HG02623 (cell line): ENCODE results near the gene PHACTR3.

ENCODE experiments used
- ATAC-seq: cut with Tn5 transposase; IDR thresholded peaks from one replicate; pipeline ENCODE4 v1.9.1; 2021; ENCODE audit warnings: moderate library complexity; ENCODE audit not compliant: unreplicated experiment

The PHACTR3 gene

DNA sequence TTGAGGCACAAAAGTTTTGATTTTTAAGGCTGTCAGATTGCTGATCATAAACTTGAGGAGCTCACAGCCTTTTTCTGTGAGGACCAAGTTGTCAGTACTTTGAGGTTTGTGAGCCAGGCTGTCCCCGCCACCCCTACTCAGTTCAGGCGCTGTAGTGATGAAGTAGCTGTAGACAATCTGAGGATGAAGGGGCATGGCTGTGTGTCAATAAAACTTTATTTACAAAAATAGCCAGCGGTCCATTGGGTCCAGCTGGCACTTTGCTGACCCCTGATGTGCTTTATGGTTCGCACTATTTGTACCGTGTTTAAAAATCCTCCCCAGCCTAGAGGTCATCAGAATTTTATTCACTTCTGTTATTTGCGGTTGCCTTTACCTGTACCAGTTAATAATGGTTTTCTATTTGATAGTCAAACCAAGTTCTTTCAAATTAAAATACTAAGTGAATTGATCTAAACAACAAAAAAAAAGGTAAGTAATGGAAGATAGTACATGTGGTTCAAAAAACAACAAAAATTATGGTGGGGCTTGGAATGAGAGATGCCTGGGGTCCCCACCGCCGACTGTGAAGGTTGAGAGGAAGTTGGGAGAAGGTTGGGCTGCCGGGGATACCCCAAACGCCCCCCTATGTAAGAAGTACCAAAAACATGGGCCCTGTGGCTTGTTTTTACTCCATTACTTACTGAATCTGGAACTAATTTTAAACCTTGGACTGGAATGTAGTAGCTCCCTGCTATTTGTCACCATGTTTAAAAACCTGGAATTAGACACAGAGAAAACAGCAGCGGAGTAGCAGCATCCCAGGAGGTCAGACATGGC lies 205.5 kb downstream of the PHACTR3 start:
- no peak for ATAC-seq

DNA sequence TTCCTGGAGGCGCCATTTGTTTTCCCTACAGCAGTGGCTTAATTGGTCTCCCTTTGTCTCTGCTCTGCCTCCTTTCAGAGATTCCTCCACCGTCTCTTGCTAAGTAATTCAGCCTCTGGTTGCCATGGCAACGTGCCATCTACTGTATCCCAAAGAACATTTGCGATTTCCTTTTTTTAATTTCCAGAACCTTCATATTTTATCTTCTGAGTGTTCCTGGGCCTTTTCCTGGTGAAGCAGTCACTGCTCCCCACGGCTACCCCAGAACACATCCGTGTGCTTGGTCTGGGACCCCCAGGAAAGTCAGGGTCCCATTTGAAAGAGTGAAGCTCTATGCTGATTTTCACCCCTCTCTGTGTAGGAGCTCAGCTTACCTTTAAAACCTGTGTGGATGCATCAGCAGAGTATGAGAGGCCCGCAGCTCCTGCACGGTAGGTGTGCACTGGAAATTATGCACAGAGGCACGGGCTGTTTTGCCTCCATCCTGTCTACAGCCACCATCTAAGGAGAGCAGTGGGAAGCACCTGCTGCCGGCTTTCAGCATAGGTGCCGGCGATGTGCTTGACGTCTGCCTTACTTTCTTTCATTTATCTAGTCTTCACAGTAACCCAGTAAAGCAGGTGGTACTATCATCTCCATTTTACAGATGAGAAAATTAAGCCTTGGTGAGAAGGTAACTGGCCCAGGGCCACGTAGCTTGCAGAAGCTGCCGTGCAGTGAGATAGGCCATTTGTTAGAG lies 206.3 kb downstream of the PHACTR3 start:
- ATAC-seq, result no peak

DNA sequence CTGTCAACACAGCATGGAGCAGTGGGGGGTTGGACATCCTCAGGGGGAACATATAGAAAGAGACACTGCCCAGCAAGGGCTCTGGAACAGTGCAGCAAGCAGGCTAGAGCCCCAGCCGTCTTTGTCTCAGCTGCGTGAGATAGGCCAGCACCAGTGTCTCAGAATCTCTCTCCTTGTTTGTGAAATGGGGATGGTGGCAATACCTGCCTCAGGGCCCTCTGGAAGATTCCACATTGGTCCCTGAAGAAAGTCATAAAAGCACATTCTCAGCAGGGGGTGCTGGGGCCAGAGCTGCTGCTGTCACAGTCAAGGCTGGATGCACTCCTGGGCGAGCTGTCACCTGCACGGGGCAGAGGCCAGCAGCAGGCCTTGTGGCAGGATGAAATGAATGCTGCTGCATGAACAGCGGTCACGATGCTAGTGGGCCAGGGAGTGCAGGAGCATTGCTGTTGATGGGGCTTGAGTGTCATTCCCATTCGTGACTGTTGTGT lies 207.4 kb downstream of the PHACTR3 start:
- no peak for ATAC-seq

DNA sequence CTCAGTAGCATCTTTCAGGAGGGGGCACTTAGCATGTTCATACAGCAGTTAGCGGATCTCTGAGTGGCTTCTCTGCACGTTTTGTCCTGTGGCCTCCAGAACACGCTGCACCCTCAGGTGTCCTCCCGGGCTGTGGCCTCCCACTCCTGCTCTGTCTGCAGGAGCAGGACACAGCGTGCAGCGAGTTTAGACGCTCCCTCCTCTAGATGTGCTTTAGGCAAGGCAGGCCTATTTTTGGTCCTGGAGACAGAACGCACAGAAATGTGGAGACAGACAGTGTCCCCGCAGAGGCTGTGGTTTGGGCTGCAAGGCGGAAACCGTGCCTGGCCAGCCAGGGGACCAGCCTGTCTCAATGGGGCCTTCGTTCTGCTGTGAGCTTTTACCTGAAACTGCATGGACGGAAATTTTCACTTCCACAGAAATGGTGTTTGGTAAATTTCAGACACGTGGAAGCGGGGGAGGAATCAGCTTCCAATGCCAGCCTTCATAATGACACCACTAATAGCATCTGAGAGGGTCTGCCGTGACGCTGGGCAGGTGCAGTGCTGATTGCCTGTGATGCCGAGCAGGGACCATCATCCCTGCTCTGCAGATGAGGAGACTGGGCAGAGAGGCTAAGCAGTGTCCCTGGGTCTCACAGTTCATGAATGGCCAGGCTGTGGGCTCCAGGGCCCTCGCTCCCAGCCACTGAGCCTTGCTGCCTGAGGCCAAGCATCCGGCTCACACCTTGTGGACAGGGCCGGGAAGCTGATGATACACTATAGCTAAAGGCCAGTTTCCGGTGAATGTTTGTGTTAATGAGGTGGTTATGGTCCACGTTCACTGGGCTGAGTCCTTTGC lies 208.2 kb downstream of the PHACTR3 start:
- ATAC-seq, result no peak

DNA sequence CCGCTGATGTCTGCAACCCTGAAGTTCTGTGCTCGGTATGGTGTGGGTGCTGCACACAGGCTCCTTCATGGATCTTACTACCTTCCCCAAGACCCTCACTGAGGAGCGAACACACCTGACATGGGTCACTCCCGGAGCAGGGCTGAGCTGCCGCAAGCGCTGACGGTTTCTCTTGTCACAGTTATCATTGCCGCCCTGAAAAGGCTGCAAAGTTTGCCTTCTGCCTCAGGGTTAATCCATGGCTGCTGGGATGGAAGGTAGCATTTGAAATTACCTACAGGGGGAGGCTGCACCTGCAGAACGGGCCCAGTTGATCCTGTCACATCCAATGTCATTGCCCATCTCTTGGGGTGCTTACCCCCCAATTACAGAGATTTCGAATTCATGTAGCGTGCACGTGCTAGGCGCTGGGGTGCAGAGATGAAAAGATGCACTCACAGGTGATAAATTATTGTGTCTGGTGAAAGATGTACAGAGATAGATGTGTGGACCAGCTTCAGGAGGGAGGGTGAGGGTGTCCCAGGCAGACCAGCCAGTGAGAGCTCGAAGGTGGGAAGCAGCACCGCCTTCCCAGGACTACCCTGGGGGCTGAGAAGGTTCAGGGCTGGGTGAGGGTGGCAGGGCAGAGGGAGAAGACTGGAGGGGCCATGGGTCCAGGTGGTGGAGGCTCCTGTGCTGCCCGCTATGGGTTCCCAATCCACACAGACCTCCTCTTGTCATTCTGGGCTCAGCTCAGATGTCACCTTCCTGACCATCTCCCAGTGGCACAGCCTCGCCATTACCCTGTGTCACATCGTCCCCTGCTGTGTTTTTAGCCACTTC lies 209.0 kb downstream of the PHACTR3 start:
- ATAC-seq, result no peak

DNA sequence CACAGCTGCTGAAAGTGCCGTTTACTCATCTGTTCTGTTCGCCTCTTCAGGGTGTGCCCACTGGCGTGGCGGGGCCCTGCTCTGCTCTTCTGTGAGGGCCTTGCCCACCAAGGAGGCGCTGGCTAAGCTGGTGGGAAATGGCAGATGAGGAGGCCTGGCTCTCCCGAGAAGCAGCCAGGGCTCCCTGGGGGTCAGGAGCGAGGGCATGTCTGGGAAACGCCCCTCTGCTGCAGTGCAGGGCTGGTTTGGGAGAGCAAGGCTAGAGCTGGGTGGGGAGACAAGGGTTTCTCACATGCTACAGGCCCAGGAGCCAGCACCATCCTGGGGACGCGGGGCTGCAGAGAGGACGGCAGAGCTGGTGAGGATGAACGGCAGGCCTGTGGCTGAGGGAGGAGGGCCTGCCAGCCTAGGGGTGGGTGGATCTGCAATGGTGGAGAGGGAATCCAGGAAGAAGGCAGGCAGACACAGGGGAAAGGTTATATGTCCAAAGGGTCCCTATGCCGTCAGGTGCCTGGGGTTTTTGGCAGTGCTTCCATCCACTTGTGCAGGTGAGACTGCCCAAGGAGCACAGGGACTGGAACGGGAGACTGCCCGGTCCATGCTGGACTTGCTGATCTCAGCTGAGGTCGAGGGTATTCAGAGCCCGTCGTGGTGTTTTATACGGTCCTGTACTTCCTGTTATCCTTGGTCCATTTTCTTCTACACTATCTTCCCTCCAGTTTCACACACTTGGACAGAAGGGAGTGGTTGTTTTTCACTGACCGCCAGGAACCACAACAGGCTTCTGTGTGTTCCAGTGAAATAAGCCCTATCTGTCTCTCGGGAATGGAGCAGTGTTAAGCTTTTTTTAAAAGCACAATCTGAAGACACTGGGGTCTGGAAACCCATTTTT lies 209.9 kb downstream of the PHACTR3 start:
- ATAC-seq, result no peak

DNA sequence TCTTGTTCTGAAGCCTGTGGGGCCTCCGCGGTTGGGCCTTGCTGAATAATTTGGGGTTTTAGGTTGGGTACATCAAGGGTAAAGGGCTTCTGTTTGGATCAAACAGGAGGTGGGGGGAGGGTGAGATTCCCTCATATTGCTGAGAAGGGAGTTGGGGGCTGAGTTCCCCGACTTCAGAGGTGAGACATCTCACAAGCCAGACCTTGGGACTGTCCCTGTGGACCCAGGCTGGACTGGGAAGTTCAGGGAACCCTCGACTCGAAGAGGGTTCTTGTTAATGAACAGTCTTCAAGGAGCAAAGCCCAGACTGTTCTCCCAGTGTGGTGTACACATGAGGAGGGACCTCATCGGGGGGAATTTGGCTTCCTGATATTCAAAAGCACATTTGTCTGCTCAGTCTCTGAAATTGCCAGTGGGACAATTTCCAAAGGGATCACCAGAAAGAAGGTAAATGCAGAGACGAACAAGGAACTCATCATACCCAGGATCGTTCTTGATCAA lies 210.6 kb downstream of the PHACTR3 start:
- no peak for ATAC-seq

DNA sequence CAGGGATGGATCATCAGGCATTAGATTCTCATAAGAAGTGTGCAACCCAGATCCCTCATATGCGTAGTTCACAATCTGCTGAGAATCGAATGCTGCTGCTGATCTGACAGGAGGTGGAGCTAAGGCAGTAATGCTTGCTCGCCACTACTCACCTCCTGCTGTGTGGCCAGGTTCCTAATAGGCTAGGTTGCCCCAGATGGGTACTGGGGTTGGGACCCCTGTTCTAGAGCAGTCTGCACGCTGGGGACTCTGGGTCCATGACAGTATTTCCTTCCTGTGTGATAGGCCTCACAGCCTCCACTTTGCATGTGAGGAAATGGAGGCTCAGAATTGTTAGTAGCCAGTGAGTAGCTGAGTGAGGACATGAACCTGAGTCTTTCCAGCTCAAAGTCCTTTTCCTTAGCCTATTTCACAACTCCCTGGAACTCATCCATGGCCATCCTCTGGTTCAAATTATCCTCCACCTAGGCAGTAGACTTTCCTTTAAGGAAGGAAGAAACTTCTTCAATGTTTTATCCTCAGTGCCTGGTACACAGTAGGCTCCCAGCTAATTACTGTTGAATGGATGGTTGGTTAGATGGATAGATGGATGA lies 211.9 kb downstream of the PHACTR3 start:
- no peak for ATAC-seq

DNA sequence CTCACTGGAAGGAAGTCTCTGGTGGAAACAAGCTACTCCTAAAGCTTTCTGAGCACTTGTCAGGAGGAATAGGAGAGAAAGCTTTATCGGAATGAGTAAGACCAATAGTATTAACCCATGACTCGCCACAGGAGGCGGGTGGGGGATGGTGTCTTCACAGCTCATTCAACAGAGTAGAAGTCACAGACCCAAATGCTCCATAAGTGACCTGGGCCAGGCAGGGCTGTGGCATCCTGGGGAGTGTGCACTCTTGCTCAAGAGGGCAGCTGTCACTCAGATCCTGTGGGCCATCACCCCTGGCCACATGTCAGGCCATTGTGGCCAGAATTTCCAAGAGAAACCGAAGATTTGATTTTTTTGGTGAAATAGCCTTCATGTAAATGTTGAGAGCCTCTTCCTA lies 213.1 kb downstream of the PHACTR3 start:
- no peak for ATAC-seq

DNA sequence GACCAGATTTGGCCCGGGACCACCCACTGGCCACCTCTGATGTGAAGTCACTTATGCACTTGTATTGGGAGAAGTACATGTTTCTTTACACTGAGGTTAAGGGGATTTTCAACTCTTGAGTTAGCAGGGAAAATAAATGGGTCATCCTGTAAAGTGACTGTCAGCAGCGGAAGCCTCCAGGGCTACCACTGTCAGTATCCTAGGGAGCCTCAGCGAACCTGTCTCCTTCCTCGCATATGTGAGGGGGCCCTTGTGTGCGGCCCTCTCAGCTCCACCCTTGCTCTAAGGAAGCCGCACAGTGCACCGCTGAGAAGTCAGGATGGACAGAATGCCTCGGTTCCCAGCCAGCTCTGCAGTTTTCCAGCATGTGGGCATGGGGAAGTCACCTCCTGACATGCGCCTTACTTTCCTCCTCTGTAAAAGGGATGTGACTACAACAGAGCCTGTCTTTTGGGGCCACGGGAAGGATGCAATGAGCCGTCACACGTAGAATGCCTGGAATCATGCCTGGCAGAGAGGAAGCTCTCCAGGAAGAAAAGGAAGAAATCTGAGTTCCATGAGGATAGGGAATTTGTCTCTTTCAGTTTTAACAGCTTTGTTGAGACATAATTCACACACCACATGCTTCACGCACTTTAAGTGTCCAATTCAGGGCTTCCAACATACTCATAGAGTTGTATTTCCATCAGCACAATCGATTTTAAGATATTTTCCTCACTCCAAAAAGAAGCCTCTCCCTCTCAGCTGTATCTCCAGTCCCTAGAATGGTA lies 213.7 kb downstream of the PHACTR3 start:
- ATAC-seq, result no peak

DNA sequence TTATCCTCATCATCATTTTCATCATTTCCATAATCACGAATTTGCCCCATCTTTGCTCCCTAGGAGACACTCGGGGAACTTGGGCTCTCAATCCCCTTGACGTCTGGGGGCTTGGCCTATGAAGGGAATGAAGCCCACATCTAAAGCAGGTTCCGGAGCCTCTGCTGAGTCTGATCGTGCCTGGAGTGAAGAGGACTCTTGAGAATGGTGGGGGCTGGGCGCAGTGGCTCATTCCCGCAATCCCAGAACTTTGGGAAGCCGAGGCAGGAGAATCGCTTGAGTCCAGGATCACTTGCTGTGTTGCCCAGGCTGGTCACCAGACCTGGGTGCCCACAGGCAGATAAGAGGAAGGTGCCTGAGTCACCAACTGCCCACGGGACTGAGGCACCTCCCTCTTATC lies 214.6 kb downstream of the PHACTR3 start:
- no peak for ATAC-seq

DNA sequence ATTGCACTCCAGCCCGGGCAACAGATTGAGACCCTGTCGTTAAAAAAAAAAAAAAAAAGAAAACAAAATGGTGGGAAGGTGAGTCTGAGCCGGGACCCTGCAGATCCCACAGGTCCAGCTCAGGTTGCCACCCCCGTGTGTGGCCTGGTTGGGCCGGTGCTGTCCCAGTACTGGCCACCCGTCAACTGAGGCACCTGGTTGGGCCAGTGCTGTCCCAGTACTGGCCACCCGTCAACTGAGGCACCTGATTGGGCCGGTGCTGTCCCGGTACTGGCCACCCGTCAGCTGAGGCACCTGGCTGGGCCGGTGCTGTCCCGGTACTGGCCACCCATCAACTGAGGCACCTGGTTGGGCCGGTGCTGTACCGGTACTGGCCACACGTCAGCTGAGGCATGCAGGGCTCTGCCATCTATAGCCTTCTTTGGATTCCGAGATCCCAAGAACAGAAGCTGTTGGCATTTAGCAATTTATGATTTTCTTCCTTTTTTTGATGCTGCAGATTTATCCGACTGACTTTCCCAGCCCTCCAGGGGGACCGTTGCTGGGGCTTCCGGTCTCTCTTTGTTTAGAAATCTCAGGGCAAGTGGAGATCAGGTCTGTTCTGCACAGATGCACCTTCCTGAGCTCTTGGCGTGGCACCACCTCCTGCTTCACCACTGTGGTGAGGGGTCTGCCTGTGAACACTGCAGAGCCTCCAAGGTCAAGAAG lies 215.3 kb downstream of the PHACTR3 start:
- no peak for ATAC-seq

DNA sequence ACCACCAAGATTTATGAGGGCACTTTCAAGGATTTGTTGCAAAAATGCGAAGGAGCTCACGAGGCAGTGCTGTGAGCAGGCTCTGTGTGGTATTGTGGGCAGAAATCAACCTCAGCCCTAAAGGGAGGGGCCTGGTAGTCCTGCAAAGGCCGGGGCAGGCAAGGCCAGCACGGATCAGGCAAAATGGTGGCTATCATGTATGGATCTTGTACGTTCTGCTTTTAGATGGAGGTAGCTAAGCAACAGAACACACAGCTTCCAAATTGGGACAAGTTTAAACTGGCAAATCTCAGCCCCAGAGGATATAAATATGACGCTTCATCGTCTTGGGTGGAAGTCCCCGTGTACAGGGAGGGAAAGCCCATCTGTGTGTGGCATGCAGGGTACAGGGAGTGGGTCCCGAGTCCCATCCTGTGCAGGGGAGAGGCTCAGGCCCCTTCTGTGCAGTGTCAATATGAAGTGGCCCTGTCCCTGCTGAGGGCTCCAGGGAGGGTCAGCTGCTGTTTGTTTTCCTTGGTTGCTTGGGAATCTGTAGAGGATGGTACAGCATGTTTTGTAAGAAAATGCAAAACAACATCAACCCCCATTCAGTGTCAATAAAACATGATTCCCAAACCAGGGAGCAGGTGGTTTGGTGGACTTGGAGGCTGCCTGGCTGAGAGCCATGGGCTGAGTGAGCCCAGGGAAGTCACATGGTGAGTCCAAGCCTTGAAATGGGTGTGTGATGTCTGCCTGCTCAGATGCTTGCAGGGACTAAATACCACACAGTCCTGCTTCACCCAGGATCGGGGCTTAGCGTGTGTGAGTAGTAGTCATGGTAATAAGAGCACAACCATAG lies 216.1 kb downstream of the PHACTR3 start:
- ATAC-seq, result no peak

DNA sequence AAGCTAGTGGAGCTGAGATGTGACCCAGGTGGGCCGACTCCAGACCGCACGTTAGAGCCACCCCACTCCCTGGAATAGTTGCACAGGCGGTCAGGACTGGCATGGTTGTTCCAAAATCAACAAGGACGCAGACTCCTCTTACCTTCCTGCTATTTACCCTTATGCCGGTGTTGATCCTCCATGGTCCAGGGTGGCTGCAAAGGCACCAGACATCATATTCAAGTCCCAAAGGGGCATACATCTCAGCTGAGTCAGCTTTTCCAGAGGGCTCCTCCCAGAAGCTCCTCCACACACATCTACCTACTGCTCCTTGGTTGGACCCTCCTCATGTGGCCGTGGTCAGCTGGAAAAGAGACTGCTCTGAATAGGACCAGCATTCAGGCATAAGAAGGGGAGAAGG lies 216.9 kb downstream of the PHACTR3 start:
- no peak for ATAC-seq

DNA sequence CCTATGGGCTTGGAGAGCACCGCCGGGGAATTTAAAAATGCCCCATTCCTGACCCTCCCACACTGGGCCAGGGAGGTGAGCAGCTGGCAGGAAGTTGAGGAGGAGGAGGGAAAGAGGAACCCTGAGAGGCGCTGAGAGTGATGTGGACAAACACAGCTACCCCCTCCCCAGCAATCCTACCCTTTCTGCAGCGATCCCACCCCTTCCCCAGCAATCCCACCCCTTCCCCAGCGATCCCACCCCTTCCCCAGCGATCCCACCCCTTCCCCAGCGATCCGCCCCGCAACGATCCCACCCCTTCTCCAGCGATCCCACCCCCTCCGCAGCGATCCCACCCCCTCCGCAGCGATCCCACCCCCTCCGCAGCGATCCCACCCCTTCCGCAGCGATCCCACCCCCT lies 217.4 kb downstream of the PHACTR3 start:
- ATAC-seq, result no peak

DNA sequence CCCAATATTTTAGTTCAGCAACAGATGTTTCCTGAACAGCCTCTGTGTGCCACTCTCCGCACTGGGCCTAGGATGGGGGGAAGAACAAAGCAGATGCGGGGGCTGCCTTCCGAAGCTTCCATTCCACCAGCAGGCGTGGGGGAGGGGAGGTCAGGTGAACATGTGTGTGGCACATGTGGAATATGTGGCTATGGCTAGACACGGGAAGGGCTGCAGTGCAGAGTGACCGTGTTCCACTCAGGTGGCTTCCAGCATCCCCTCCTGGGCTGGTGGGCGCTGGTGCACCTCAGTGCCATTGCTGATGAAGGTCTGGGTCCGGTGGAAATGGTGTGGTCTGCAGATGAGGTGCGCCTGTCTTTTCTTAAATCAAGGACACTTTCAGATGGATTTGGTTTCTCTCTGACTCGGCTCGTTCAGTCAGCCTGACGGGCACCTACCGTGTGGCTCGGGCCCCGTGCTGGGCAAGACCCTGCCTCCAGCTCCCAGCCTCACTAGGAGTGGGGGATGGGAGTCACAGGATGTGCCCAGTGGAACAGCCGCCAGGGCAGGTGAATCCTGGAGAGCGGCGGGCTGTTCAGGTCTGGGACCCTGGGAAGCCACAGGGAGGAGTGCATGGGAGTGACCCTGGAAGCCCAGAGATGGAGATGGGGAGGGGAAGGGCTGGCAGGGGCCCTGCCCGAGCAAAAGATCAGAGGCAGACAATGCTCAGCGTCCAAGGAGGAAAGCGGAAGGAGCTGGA lies 218.1 kb downstream of the PHACTR3 start:
- ATAC-seq, result no peak
